Heart left ventricle (tissue), 13 donors: ENCODE measurements around the gene ADGRB3.

Experiments used
- POLR2A ChIP-seq, 2 donors: fragments of 450-650 bp; IDR thresholded peaks; one replicate each; pipeline ENCODE4 v1.6.1; 2017; ENCODE audit warnings: antibody characterized with exemption in 2 of 2, mild to moderate bottlenecking in 2 of 2, moderate library complexity in 2 of 2
- TF ChIP-seq, protein P1 (sequence below), 12 donors: fragments of 200-600 bp; sonication (generic) in 4 of 12; IDR thresholded peaks; one replicate each; pipeline versions ENCODE4 v1.5.0 to v1.8.0; 2018 to 2022; ENCODE audit warnings: antibody characterized with exemption in 12 of 12, mild to moderate bottlenecking in 5 of 12
- donor health status: ischemic (EF 13 %, LVEDD 7.1; RV severe dilation, severe dysfunction).
- donor health status: DM: no; HTN: yes; CAD: no.
- donor health status: DM: no; HTN: no; CAD: no.
- donor health status: ischemic (EF 25% LVEDD 6.9; RV normal size, moderate dysfunction).
- donor health status: ischemic (EF 25% LVEDD 5.7; RV mildly dilated, moderate dysfunction).
- donor health status: ischemic (EF 35%, LVEDD 5.7; RV mildly dilated, moderate dysfunction).
- donor health status: nonischemic (EF 11% LVEDD 7.7; RV severe dilation, severe dysfunction).
- donor health status: DM: yes; HTN: yes; CAD: no.
- donor health status: PGD.
- donor health status: ischemic (EF 29% LVEDD 5.4; RV normal size, mild dysfunction).
- donor health status: nonischemic (EF 23%, LVEDD 6.1; RV moderate dilation, normal function).

- TF ChIP-seq, protein P1, sequence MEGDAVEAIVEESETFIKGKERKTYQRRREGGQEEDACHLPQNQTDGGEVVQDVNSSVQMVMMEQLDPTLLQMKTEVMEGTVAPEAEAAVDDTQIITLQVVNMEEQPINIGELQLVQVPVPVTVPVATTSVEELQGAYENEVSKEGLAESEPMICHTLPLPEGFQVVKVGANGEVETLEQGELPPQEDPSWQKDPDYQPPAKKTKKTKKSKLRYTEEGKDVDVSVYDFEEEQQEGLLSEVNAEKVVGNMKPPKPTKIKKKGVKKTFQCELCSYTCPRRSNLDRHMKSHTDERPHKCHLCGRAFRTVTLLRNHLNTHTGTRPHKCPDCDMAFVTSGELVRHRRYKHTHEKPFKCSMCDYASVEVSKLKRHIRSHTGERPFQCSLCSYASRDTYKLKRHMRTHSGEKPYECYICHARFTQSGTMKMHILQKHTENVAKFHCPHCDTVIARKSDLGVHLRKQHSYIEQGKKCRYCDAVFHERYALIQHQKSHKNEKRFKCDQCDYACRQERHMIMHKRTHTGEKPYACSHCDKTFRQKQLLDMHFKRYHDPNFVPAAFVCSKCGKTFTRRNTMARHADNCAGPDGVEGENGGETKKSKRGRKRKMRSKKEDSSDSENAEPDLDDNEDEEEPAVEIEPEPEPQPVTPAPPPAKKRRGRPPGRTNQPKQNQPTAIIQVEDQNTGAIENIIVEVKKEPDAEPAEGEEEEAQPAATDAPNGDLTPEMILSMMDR (IDR thresholded peaks at IDR 0.05) = no peak
- TF ChIP-seq POLR2A (IDR thresholded peaks at IDR 0.05) = no peak
These were observed 7.9 kb downstream of the ADGRB3 start for GRCh38 chr6:68642977-68643376.
